Psoas muscle (tissue), 8 donors: ENCODE data around the gene ARHGAP22. TPM values are rescaled to one million over a fixed set of nuclear protein-coding genes. Genes with fewer than 3 reads are reported as not detected.
A peak's percentile ranks its signal among the peaks of the same experiment; 100 is the strongest.

Experiments used
- ATAC-seq, 4 donors: fragments of 200-7000 bp; cut with Tn5 transposase; one replicate each; pipeline ENCODE4 v1.9.1; 2020; ENCODE audit warnings: moderate library complexity in 3 of 4, mild to moderate bottlenecking in 2 of 4
- DNase-seq, 2 donors: peaks; one replicate each; pipeline ENCODE4 v3.0.0-alpha.2; 2020
- H3K27ac ChIP-seq: fragments of 200-600 bp; one replicate; pipeline ENCODE4 v1.8.0; 2022
- H3K27me3 ChIP-seq, 3 donors: fragments of 200-600 bp in 1 of 3; one replicate each; pipeline versions ENCODE4 v1.6.1 to v1.8.0; 2013 to 2022; ENCODE audit warnings: low read length in 2 of 3, mild to moderate bottlenecking in 2 of 3, moderate library complexity in 1 of 3; ENCODE audit not compliant: insufficient read depth in 3 of 3
- H3K36me3 ChIP-seq, 2 donors: fragments of 200-600 bp in 1 of 2; one replicate each; pipeline versions ENCODE4 v1.6.1 to v1.8.0; 2013 to 2022; ENCODE audit warnings: low read depth in 1 of 2, mild to moderate bottlenecking in 1 of 2, moderate library complexity in 1 of 2; ENCODE audit not compliant: insufficient read depth in 1 of 2
- H3K4me1 ChIP-seq: fragments of 200-600 bp; one replicate; pipeline ENCODE4 v1.8.0; 2022
- H3K4me3 ChIP-seq: fragments of 200-600 bp; one replicate; pipeline ENCODE4 v1.8.0; 2022; ENCODE audit warnings: mild to moderate bottlenecking
- H3K9me3 ChIP-seq: fragments of 200-600 bp; one replicate; pipeline ENCODE4 v1.8.0; 2022
- CTCF ChIP-seq: fragments of 200-600 bp; IDR thresholded peaks from one replicate; pipeline ENCODE4 v1.8.0; 2022; ENCODE audit warnings: antibody characterized with exemption
- WGBS, 3 donors: extraction: QIAGEN DNeasy Blood & Tissue Kit; methylation state at CpG; one replicate each; pipeline versions ENCODE4 v1.1.6 to v1.1.7; 2013; 5-methylcytosine and 5-hydroxymethylcytosine counted together
- intact Hi-C, 2 donors: fragments of 100-400 bp; cut with DNase I; formaldehyde crosslinking; loops; one replicate each; pipeline versions ENCODE4 v1.11.0 to v1.14.2; 2022
- polyA plus RNA-seq, 3 donors: library from polyadenylated mRNA; stranded (reverse); fragments of 200-250 nt; gene quantifications; one replicate each; pipeline ENCODE4 v1.2.3, GENCODE V29; 2013
- total RNA-seq, 4 donors: library from RNA; stranded (reverse); fragmentation: NEBNext Ultra II Directional in 2 of 4; extraction: Animal tissue kit (Norgen Biotek cat#: 25700) in 2 of 4; gene quantifications; one replicate each; pipeline versions ENCODE4 v1.2.1 to v1.2.4, GENCODE V29; 2021 to 2023
- donor health status: healthy with polysubstance abuse.
- donor health status: DM: no; HTN: no; CAD: no; lungs with moderate emphysema.
- donor health status: Bipolar disorder and iron deficiency.
- donor health status: healthy.
- donor health status: DM: yes; HTN: yes; CAD: no.
- donor health status: DM: no; HTN: no; CAD: no.
- donor health status: DM: no; HTN: no; CAD: no.
- donor health status: DM: yes; HTN: yes; CAD: no.

The ARHGAP22 gene
- total and polyA plus RNA-seq, 7 donors, result 0.46 to 2.9 (median 1.6) TPM

DNA sequence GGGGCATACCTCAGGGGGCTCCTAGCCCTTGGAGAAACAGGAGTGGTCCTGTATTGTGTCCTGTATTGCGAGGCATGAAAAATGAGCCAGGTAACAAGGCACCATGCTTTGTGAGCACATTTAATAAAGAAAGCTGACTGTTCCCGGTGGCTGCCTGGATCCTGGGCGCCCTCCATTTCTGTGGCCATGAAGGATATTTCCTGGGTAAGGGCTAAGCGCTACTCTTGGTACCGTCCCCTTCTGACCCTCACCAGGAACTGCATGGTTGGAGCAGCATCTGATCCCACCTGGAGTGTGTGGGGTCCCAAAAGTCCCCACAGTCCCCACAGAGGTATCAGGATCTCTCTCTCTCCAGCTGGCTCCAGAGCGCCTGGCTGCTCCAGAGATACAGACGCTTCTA lies 158.9 kb downstream of the ARHGAP22 start:
- WGBS, 3 donors, result 77 to 87% (median 86%) methylated on average over 7 of the region's 7 CpGs
- intact Hi-C loops, result no loop called here
- DNase-seq, result no peak
- Histone ChIP-seq H3K27me3 (no peaks in the 10 kb centered on the region), H3K4me3 (no peak overlapping the region), H3K27ac (no peak overlapping the region), H3K4me1 (no peaks in the 10 kb centered on the region), H3K9me3 (no peaks in the 10 kb centered on the region), H3K36me3 (no peaks in the 10 kb centered on the region)
- no peak for ATAC-seq
- no peak for TF ChIP-seq CTCF

GRCh38 chr10:48444861-48445841 lies 159.7 kb downstream of the ARHGAP22 start:
- DNase-seq, result no peak
- Histone ChIP-seq H3K27me3 (no peaks in the 10 kb centered on the region), H3K4me1 (no peaks in the 10 kb centered on the region), H3K27ac (no peak overlapping the region), H3K9me3 (no peaks in the 10 kb centered on the region), H3K36me3 (no peaks in the 10 kb centered on the region), H3K4me3 (no peak overlapping the region)
- no peak for ATAC-seq
- no peak for TF ChIP-seq CTCF
- 68 to 72% (median 70%) methylated on average over 20 of the region's 20 CpGs for WGBS, 3 donors
- intact Hi-C loops, result no loop called here

DNA sequence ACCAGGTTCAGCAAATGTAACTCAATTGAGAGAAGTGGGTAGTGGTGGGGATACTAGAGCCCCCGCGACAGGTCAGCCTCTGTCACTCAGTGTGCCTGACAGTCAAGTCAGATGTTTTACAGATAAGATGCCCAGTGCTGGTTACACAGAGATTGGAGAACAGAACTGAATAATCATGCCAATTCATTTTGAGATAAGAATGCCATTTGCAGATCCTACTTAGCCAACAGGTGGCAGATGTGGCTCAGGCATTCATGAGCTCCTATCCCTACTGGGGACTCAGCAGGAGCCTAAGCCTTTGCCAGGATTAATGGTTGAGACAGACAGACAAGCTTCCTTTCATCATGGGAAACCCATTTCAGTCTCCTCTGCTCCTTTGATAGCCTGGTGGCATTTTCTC lies 160.6 kb downstream of the ARHGAP22 start:
- Histone ChIP-seq H3K4me1 (peaks cover 5% of the 10 kb centered on the region), H3K27me3 (no peaks in the 10 kb centered on the region), H3K4me3 (no peak overlapping the region), H3K27ac (no peak overlapping the region), H3K36me3 (no peaks in the 10 kb centered on the region), H3K9me3 (no peaks in the 10 kb centered on the region)
- ATAC-seq (no peak), DNase-seq (no peak)
- peak; percentile 21 for TF ChIP-seq CTCF
- 57 to 75% (median 68%) methylated on average over 2 of the region's 2 CpGs for WGBS, 3 donors
- intact Hi-C loops, result no loop called here

- Histone ChIP-seq H3K9me3 (no peaks in the 10 kb centered on the region), H3K4me3 (no peak overlapping the region), H3K36me3 (peaks cover 0 to 2% of the 10 kb centered on the region in 2 donors), H3K27ac (no peak overlapping the region), H3K27me3 (no peaks in the 10 kb centered on the region), H3K4me1 (peaks cover 5% of the 10 kb centered on the region)
- intact Hi-C loops, result no loop called here
- 73 to 85% (median 75%) methylated on average over 5 of the region's 5 CpGs for WGBS, 3 donors
- ATAC-seq (no peak), DNase-seq (no peak)
- TF ChIP-seq CTCF, result no peak
These were observed 162.1 kb downstream of the ARHGAP22 start for GRCh38 chr10:48442809-48443177.
